ENCODE data around the gene CBFA2T3. TPM values are rescaled to one million over a fixed set of nuclear protein-coding genes. Genes with fewer than 3 reads are reported as not detected.

CBFA2T3 gene
- total and polyA plus RNA-seq, 2 of the 8 experiments (the other 6 are each of a cell fraction or from before 2014, with no cell fraction given) = 0.51 to 1.3 TPM

DNA sequence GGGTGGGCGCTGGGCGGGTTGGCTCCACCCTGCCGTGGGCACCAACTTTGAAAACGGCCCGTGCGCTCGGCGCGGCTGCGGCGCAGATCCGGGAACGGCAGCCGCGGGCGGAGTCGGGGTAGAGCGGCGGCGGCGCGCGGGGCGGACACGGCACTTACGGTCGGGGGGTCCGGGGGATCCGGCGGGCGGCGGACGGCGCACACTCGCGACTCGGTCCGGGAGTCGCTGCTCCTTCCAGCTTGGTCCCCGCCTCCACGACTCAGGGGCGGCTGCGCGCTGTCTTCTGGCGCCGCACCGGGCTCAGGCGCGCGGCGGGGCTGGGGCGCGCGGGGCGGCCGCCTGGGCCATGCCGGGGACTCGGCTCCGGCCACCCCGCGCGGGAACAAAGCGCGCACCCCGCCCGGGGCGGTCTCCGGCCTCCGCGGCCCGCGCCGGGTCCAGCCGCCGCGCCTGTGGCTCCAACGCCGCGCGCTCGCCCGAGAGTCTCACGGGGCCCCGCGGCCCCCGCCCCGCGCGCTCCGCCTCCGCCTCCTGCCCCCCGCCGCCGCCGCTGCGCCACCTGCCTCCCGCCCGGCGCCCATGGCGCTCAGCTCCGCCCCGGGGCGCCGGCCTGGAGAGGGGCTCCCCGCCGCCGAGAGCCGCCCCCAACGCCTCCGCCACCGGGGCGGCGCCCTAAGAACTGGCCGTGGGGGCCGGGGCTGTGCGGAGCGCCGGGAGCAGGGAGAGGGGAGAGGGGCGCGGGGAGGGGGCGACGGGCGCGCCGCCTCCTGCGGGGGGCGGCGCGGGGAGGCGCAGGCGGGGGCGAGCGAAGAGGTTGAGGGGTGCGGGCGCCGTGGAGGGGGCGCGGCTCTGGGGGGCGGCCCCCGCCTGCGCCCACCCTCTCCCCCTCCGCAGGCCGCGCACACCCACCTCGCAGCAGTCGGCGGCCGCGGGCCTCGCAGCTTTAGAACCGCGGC lies 35.9 kb downstream of the CBFA2T3 start (continued):
- no peak for TF ChIP-seq EP300 (IDR thresholded peaks at IDR 0.05; ENCODE audit: borderline replicate concordance in 1 of 2, low read depth in 2 of 2, low read length in 2 of 2)
- TF ChIP-seq CHD7 (IDR thresholded peaks at IDR 0.05; ENCODE audit: insufficient replicate concordance, low read length) = no peak
- TF ChIP-seq POU5F1 (IDR thresholded peaks at IDR 0.05; ENCODE audit: low read depth, low read length) = no peak
- no peak for TF ChIP-seq NRF1 (IDR thresholded peaks at IDR 0.05; ENCODE audit: low read depth, low read length)
- TF ChIP-seq HDAC6 (IDR thresholded peaks at IDR 0.05; ENCODE audit: low read depth, low read length) = no peak
- TF ChIP-seq BACH1 (IDR thresholded peaks at IDR 0.05; ENCODE audit: low read length) = 0 out of 2 replicates have a peak, but pooled peaks have one; percentile 18
- no peak for TF ChIP-seq CHD1 (IDR thresholded peaks at IDR 0.05; ENCODE audit: low read depth, low read length)
- peak; percentile 74 for TF ChIP-seq SUZ12 (IDR thresholded peaks at IDR 0.05; ENCODE audit: low read length)
- TF ChIP-seq RNF2 (IDR thresholded peaks at IDR 0.05; ENCODE audit: borderline replicate concordance, low read depth, low read length, missing control alignments, poor library complexity, severe bottlenecking) = no peak
